GM12891 (cell line): Measurements from ENCODE around the gene KIF6.

ENCODE experiments used
- POLR2A ChIP-seq: IDR thresholded peaks from 2 replicates; pipeline ENCODE4 v1.6.1; 2011; ENCODE audit warnings: low read depth, low read length, control low read depth
- POLR2AphosphoS5 ChIP-seq: IDR thresholded peaks from 2 replicates; pipeline ENCODE4 v1.6.1; 2011; ENCODE audit warnings: low read depth, low read length, control low read depth
- SPI1 ChIP-seq: IDR thresholded peaks from 2 replicates; pipeline ENCODE4 v1.6.1; 2011; ENCODE audit warnings: low read depth, low read length, control low read depth
- TAF1 ChIP-seq: IDR thresholded peaks from 2 replicates; pipeline ENCODE4 v1.6.1; 2011; ENCODE audit warnings: low read depth, low read length, control low read depth

DNA sequence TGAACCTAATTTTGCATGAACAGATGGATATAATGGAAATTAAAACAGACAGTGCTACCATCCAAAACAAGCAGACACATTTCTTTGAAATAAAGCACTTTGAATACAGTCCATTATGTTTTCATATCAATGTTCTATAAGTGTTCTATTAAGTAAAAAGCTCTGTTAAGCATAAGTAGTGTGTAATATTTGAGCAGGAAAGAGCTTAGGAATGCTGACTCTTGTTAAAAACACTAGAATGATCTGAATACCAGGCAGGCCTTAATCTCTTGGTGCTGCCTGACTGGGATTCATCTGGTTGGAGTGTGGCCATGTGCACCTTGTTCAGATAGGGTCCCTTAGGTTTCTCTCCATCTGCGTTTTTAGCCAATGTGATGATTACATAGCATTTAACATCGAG, 130.9 kb downstream of the KIF6 start:
- TF ChIP-seq POLR2A: no peak
- no peak for TF ChIP-seq POLR2AphosphoS5
- no peak for TF ChIP-seq TAF1
- no peak for TF ChIP-seq SPI1
